Activated B cell treated with CpG ODN at 0.5 μM for 24 hours (primary cell): ENCODE measurements around the gene TMX2. TPM values are rescaled to one million over a fixed set of nuclear protein-coding genes. Genes with fewer than 3 reads are reported as not detected.

Experiments
- ATAC-seq: fragments of 200-7000 bp; cut with Tn5 transposase; one replicate; pipeline ENCODE4 v1.10.0; 2021; ENCODE audit warnings: low read depth, mild to moderate bottlenecking, moderate library complexity
- CTCF ChIA-PET: fragments of 350-600 bp; sonication (Branson Sonifier 250); formaldehyde crosslinking; loops from one replicate; lab custom pipeline; 2021; ENCODE audit warnings: antibody characterized with exemption; lab: Charles Lee
- POLR2A ChIA-PET: fragments of 350-600 bp; sonication (Branson Sonifier 250); formaldehyde crosslinking; loops from one replicate; lab custom pipeline; 2021; ENCODE audit warnings: antibody characterized with exemption; lab: Charles Lee
- DNase-seq: peaks from one replicate; pipeline ENCODE4 v3.0.0; 2022
- H3K27ac Mint-ChIP-seq: one replicate; pipeline ENCODE4 v1.8.0; 2020; ENCODE audit warnings: mixed read lengths
- H3K27me3 Mint-ChIP-seq: one replicate; pipeline ENCODE4 v1.8.0; 2021; ENCODE audit warnings: mixed read lengths
- H3K36me3 Mint-ChIP-seq: one replicate; pipeline ENCODE4 v1.8.0; 2021; ENCODE audit warnings: low read depth, mixed read lengths
- H3K4me1 Mint-ChIP-seq: one replicate; pipeline ENCODE4 v1.8.0; 2021; ENCODE audit warnings: mixed read lengths
- H3K4me3 Mint-ChIP-seq: one replicate; pipeline ENCODE4 v1.8.0; 2020; ENCODE audit warnings: mild to moderate bottlenecking, mixed read lengths
- H3K9me3 Mint-ChIP-seq: one replicate; pipeline ENCODE4 v1.8.0; 2020; ENCODE audit warnings: mixed read lengths
- intact Hi-C: fragments of 100-400 bp; cut with micrococcal nuclease; formaldehyde crosslinking; loops from one replicate; pipeline ENCODE4 v1.15.1; 2024
- total RNA-seq: library from RNA; stranded (reverse); gene quantifications from 2 replicates; pipeline ENCODE4 v1.2.3, GENCODE V29; 2022
- TF ChIP-seq, protein P1 (sequence below): fragments of 200-600 bp; IDR thresholded peaks from one replicate; pipeline ENCODE4 v1.8.0; 2022; ENCODE audit warnings: antibody characterized with exemption, mild to moderate bottlenecking

The TMX2 gene
- total RNA-seq, 1 donor from 2014 or later: 53.2 TPM

DNA sequence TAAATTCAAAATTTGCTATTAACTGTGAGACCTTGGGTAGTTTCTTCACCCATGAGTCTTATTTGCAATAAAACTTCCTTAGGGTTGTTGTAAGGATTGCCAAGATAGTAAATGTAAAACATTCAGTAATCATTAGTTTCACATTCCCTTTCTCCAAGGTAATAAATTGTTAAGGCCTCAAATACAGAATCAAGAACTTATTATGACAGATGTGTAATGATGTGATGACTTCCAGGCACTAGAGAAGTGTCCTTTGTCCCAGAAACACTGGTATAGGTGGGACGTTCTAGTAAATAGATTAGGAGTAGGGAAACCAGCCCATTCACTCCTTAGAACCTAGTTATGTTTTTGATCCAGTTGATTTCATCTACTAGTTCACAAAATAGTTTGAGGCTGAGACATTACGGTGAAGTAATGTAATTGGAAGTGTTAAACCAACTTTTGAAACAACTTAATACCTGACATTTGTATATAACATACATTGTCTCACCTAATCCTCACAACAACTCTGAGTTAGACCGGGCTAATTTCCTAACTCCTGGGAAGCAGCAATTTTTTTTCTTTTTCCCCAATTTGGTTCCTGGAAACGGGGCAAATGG is 74.7 kb downstream of the TMX2 start:
- Mint-ChIP-seq H3K4me3 (peak overlapping the region; percentile 35), H3K9me3 (no peaks in the 10 kb centered on the region), H3K4me1 (peaks cover 77% of the 10 kb centered on the region), H3K27me3 (no peaks in the 10 kb centered on the region), H3K27ac (peak overlapping the region; percentile 92), H3K36me3 (peaks cover 3% of the 10 kb centered on the region)
- TF ChIP-seq, protein P1, sequence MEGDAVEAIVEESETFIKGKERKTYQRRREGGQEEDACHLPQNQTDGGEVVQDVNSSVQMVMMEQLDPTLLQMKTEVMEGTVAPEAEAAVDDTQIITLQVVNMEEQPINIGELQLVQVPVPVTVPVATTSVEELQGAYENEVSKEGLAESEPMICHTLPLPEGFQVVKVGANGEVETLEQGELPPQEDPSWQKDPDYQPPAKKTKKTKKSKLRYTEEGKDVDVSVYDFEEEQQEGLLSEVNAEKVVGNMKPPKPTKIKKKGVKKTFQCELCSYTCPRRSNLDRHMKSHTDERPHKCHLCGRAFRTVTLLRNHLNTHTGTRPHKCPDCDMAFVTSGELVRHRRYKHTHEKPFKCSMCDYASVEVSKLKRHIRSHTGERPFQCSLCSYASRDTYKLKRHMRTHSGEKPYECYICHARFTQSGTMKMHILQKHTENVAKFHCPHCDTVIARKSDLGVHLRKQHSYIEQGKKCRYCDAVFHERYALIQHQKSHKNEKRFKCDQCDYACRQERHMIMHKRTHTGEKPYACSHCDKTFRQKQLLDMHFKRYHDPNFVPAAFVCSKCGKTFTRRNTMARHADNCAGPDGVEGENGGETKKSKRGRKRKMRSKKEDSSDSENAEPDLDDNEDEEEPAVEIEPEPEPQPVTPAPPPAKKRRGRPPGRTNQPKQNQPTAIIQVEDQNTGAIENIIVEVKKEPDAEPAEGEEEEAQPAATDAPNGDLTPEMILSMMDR: no peak
- ATAC-seq (no peak), DNase-seq (no peak)
- ChIA-PET POLR2A (interaction anchor here (1.1 kb wide), 1 partner anchor 46 kb away, joined by 8 read pairs; the partner anchor contains the start of gene SELENOH), CTCF (interaction anchor here (1.4 kb wide), 1 partner anchor 13 kb away, joined by 5 read pairs; no protein-coding TSS in a partner anchor)
- intact Hi-C loops: no loop called here

DNA sequence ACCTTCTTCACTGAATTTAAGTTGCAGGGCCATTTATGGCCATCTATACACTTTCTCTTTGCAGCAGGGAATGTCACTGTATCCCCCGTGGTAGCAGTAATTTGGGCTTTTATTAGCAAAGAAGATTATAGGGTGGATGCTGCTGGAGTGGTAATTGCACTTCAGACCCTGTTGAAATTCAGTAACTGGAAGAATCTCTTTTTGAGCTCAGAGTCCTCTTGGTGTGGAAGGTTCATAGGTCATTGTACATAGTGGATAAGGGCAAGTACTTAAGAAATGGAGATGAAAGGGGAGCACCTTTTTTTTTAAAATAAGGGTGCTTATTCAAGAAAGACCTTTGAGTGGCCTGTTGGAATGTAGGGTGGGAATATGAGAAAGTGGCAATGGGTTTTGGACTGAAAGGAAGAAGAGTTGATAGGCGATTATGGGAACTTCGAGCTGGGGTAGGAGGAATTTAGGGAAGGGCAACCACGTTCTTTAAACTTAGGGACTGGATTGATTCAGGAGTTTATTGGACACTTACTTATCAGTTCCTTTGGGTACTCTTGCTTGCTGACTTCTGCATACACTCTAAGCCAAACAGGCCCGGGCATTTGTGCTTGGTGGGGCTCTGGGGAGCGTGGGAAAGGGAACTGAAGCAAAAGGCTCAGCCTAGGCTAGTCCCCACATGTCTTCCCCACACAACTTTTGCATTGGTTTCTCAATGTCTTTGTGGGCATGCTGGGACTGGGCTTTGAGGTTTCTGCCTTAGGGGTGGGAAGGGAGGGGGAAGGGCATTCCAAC is 75.7 kb downstream of the TMX2 start:
- no peak for DNase-seq
- H3K36me3 Mint-ChIP-seq: peaks cover 5% of the 10 kb centered on the region
- H3K27me3 Mint-ChIP-seq: no peaks in the 10 kb centered on the region
- ATAC-seq: no peak
- TF ChIP-seq, protein P1: no peak
- intact Hi-C loops: no loop called here
- peak overlapping the region; percentile 21 for H3K27ac Mint-ChIP-seq
- peaks cover 77% of the 10 kb centered on the region for H3K4me1 Mint-ChIP-seq
- CTCF ChIA-PET: interaction anchor here (0.9 kb wide), 1 partner anchor 12 kb away, joined by 3 read pairs; no protein-coding TSS in a partner anchor
- no peak overlapping the region for H3K4me3 Mint-ChIP-seq
- POLR2A ChIA-PET: interaction anchor here (0.7 kb wide), 1 partner anchor 76 kb away, joined by 3 read pairs; the partner anchor contains the start of gene MED19
- no peaks in the 10 kb centered on the region for H3K9me3 Mint-ChIP-seq

DNA sequence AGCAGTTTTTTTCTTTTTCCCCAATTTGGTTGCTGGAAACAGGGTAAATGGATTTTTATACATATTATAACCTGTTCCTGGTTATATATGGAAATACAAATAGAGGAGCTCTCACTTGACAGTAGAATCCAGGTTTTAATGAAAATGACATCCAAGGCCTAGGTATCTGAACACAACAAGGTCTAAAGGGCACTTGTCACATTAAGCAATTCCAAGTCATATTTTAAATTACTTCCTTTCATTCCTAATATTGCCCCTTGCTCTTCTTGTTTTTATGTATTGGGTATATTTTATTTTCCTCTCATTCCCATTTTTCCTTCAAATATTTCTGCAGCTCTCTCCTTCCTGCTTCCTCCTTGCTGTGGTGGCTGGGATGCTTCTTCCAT is 76.3 kb downstream of the TMX2 start:
- Mint-ChIP-seq H3K4me3 (no peak overlapping the region), H3K9me3 (no peaks in the 10 kb centered on the region), H3K27ac (no peak overlapping the region), H3K27me3 (no peaks in the 10 kb centered on the region), H3K36me3 (peaks cover 5% of the 10 kb centered on the region), H3K4me1 (peaks cover 82% of the 10 kb centered on the region)
- CTCF ChIA-PET: interaction anchor here (0.9 kb wide), 1 partner anchor 12 kb away, joined by 3 read pairs; no protein-coding TSS in a partner anchor
- ATAC-seq (no peak), DNase-seq (no peak)
- POLR2A ChIA-PET: interaction anchor here (0.7 kb wide), 1 partner anchor 77 kb away, joined by 3 read pairs; the partner anchor contains the start of gene MED19
- intact Hi-C loops: no loop called here
- TF ChIP-seq, protein P1: no peak

Other genes starting within 250 kb of the TMX2 start
- gene SLC43A1, start 196.9 kb upstream of the TMX2 start, total RNA-seq: 11.1 and 12.8 TPM in 2 replicates
- gene TIMM10, start 181.8 kb upstream of the TMX2 start, total RNA-seq: 100 and 108 TPM in 2 replicates
- not detected in 2 replicates for gene SMTNL1, start 175.0 kb upstream of the TMX2 start, total RNA-seq
- 63.4 and 69.2 TPM in 2 replicates for gene UBE2L6, start 144.9 kb upstream of the TMX2 start, total RNA-seq
- gene SERPING1, start 114.9 kb upstream of the TMX2 start, total RNA-seq: not detected in 2 replicates
- gene YPEL4, start 62.7 kb upstream of the TMX2 start, total RNA-seq: not detected in 2 replicates
- 20.4 and 20.9 TPM in 2 replicates for gene CLP1, start 54.8 kb upstream of the TMX2 start, total RNA-seq
- gene ZDHHC5, start 44.5 kb upstream of the TMX2 start, total RNA-seq: 50.9 and 60.7 TPM in 2 replicates
- gene MED19, start 378 bp upstream of the TMX2 start, total RNA-seq: 14.6 and 14.8 TPM in 2 replicates
- gene SELENOH, start 28.9 kb downstream of the TMX2 start, total RNA-seq: 210 and 224 TPM in 2 replicates
- not detected in 2 replicates for gene BTBD18, start 39.2 kb downstream of the TMX2 start, total RNA-seq
- gene CTNND1, start 49.2 kb downstream of the TMX2 start, total RNA-seq: 34.2 and 42.3 TPM in 2 replicates